ENCODE data around the gene AP1M1.

AP1M1 gene

GRCh38 chr19:16285769-16286498 lies 88.2 kb downstream of the AP1M1 start:
- Histone ChIP-seq H3K9ac (no peak overlapping the region), H3K9me3 (ENCODE audit: control insufficient read depth, low read length) (no peaks in the 10 kb centered on the region), H3K27me3 (ENCODE audit: control insufficient read depth, insufficient read depth, low read length) (no peaks in the 10 kb centered on the region), H2AFZ (peak overlapping the region; percentile 46), H3K27ac (peak overlapping the region; percentile 89), H3K79me2 (no peaks in the 10 kb centered on the region), H3K36me3 (ENCODE audit: control insufficient read depth, insufficient read depth, low read length) (no peaks in the 10 kb centered on the region), H3K4me1 (no peaks in the 10 kb centered on the region), H3K4me2 (ENCODE audit: low read length) (no peak overlapping the region), H3K4me3 (ENCODE audit: low read depth, low read length) (no peak overlapping the region)
- no peak for TF ChIP-seq CTCF (IDR thresholded peaks at IDR 0.05)

GRCh38 chr19:16288544-16288943 lies 90.8 kb downstream of the AP1M1 start:
- H2AFZ ChIP-seq, result no peak overlapping the region
- H3K4me3 ChIP-seq (ENCODE audit: low read depth, low read length), result no peak overlapping the region
- no peak overlapping the region for H3K4me2 ChIP-seq (ENCODE audit: low read length)
- no peak for TF ChIP-seq CTCF (IDR thresholded peaks at IDR 0.05)
- no peak overlapping the region for H3K9ac ChIP-seq
- no peaks in the 10 kb centered on the region for H3K4me1 ChIP-seq
- H3K27me3 ChIP-seq (ENCODE audit: control insufficient read depth, insufficient read depth, low read length), result no peaks in the 10 kb centered on the region
- H3K9me3 ChIP-seq (ENCODE audit: control insufficient read depth, low read length), result no peaks in the 10 kb centered on the region
- no peaks in the 10 kb centered on the region for H3K79me2 ChIP-seq
- H3K36me3 ChIP-seq (ENCODE audit: control insufficient read depth, insufficient read depth, low read length), result no peaks in the 10 kb centered on the region
- H3K27ac ChIP-seq, result no peak overlapping the region

- Histone ChIP-seq H3K4me3 (ENCODE audit: low read depth, low read length) (no peak overlapping the region), H2AFZ (no peak overlapping the region), H3K79me2 (no peaks in the 10 kb centered on the region), H3K27me3 (ENCODE audit: control insufficient read depth, insufficient read depth, low read length) (no peaks in the 10 kb centered on the region), H3K9me3 (ENCODE audit: control insufficient read depth, low read length) (no peaks in the 10 kb centered on the region), H3K27ac (no peak overlapping the region), H3K4me1 (peaks cover 3% of the 10 kb centered on the region), H3K36me3 (ENCODE audit: control insufficient read depth, insufficient read depth, low read length) (no peaks in the 10 kb centered on the region), H3K9ac (no peak overlapping the region), H3K4me2 (ENCODE audit: low read length) (no peak overlapping the region)
- TF ChIP-seq CTCF (IDR thresholded peaks at IDR 0.05), result no peak
Measured at GRCh38 chr19:16289594-16289993, 91.9 kb downstream of the AP1M1 start.

GRCh38 chr19:16290692-16291091 lies 93.0 kb downstream of the AP1M1 start:
- Histone ChIP-seq H3K4me3 (ENCODE audit: low read depth, low read length) (no peak overlapping the region), H2AFZ (no peak overlapping the region), H3K27ac (no peak overlapping the region), H3K36me3 (ENCODE audit: control insufficient read depth, insufficient read depth, low read length) (no peaks in the 10 kb centered on the region), H3K9me3 (ENCODE audit: control insufficient read depth, low read length) (no peaks in the 10 kb centered on the region), H3K79me2 (no peaks in the 10 kb centered on the region), H3K27me3 (ENCODE audit: control insufficient read depth, insufficient read depth, low read length) (no peaks in the 10 kb centered on the region), H3K9ac (no peak overlapping the region), H3K4me2 (ENCODE audit: low read length) (no peak overlapping the region), H3K4me1 (peaks cover 3% of the 10 kb centered on the region)
- no peak for TF ChIP-seq CTCF (IDR thresholded peaks at IDR 0.05)

Data from parathyroid adenoma (tissue), 2 donors.